ENCODE data around the gene AMPD2.

The AMPD2 gene
- 71.4 to 72.0 reads per million in 2 donors for total RNA-seq

DNA sequence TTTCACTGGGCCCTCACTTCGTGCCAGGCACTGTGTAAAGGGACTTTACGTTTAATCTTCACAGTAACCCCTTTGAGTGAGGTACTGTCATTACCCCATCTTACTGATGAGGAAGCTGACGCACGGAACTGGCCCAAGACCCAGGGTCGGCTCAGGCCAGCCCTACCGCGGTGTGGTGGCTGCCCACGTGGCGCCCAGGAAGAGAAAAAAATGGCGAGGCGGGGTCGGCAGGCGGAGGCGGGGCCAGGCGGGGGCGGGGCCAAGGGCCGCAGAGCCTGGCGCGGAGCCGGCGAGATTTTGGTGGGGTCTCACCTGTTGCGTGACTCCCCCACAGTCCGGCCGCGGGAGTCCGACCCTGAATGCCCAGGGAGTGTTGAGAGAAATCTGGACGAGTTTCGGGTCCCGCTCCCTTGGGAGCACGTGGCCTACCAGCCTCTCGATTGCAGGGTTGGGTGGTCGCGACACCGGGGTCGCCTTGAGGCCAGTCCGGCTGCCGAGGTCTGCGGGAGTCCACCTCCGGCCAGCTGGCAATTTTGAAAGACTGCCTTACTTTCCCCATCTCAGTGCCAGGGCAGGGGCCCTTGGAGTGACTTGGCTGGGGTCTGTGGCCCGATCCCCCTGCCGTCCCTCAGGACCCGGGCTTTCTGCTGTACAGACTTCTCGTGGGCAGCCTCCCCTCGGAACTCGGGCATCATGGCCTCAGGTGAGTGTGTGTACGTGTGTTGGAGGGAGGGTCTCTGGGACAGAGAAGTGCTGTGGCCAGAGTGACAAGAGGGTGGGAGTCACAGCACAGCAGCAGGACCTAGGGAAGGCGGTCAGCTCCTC, at the start of gene AMPD2, which contains the start of gene GNAT2:
TSS of gene AMPD2 (plus strand) at position 262 of the 825 bp plus-strand sequence. CDS start 1,339 bp downstream, outside the sequence.
TSS of gene GNAT2 (minus strand) at position 41 of the 825 bp plus-strand sequence. CDS start 6,746 bp downstream, outside the sequence.
- DNase-seq, result peak; percentile 67

GRCh38 chr1:109570414-109570813, 49.2 kb upstream of the AMPD2 start:
- no peak for DNase-seq

DNA sequence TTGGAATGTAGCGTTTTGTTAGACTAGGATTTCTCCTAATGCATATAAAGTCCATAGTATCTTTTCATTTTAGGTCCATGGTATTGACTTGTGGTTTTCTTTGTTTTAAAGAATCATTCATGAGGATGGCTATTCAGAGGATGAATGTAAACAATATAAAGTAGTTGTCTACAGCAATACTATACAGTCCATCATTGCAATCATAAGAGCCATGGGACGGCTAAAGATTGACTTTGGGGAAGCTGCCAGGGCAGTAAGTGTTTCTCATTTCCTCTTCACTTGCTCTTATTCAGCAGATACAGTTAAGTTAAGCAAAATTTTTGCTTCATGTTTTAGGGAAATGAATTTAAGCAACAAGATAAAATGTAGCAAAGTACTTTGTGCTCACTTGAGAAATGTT, 45.9 kb upstream of the AMPD2 start:
- no peak for DNase-seq

DNA sequence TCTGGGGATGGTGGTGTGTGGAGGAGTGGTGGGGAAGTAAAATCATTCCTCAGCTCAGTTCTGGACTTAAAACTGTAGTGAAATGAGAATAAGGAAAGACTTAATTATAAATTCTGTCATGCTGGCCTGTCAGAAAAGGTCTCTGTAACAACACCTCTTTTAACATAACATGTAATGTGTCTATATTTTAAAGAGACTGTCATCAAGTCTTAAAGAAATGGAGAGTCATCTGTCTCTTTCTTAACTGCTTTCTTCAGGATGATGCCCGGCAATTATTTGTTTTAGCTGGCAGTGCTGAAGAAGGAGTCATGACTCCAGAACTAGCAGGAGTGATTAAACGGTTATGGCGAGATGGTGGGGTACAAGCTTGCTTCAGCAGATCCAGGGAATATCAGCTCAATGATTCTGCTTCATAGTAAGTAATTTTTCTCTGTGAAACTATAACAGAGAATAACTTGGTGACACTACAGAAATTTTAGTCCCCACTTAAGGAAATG, 40.6 kb upstream of the AMPD2 start:
- DNase-seq, result no peak

GRCh38 chr1:109579491-109579890, 40.1 kb upstream of the AMPD2 start:
- DNase-seq, result no peak

- no peak for DNase-seq
Measured at GRCh38 chr1:109582021-109582420, 37.6 kb upstream of the AMPD2 start.

DNA sequence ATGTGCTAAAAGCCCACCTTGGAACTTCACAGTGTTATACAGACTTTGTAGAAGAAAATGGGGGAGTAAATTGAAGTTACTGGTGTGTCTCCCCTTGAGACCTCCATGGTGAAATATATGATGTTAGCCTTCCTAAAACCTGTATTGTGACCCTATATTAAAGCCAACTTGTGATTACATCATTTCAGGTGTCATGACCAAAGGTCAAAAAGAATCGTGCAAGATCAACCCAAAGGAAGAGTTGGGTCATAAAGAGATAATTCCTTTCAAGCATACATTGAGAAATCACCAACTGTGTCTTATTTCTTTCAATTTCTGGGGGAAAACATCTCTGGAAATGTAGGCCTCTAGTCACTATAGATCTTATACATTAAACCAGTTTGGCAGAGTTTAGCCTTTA, 34.9 kb upstream of the AMPD2 start:
- DNase-seq, result no peak

DNA sequence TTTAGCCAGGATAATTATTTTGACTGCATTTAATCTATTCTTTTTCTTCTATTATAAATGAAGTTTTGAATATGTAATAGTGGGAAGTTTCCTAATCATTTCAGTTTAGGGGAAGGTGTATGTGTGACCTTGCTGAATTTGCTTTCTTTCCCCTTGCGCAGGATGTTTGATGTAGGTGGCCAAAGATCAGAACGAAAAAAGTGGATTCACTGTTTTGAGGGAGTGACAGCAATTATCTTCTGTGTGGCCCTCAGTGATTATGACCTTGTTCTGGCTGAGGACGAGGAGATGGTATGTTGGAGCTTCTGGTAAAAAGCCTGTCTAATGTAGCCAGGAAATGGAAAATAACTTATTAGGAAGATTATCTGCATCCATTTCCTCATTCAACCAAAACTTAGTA, 33.6 kb upstream of the AMPD2 start:
- no peak for DNase-seq

DNA sequence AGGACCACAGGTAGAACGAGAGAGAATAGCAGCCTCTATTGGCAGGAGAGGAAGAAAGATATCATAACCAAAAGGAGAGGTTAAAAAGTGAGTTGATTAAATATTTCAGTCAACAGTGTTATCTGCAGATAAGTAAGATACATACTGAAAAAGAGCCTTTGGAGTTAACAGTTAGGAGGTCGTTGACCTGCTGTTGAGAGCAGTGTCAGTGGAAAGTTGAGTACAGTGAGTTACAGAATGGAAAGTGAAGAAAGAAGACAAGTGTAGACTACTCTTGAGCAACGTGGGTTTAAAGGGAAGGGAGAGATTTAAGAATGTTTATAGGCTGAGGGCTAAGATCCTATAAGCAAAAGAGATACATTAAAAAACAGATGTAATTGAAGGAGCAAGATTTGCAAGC, 30.5 kb upstream of the AMPD2 start:
- no peak for DNase-seq

DNA sequence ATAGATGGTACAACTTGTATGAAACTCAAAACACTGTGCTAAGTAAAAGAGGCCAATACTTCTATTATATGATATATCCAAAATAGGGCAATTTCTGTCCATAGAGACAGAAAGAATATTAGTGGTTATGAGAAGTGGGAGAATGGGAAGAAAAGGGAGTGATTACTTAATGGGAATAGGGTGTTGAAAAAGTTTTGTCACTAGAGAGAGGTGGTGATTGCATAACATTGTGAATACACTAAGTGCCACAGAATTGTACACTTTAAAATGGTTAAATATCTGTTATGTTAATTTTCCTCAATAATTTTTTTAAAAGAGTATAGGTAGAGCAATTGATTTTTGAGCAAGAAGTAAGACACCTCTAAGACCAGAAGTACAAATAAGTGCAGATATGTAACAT, 30.0 kb upstream of the AMPD2 start:
- DNase-seq, result no peak

- no peak for DNase-seq
Measured at GRCh38 chr1:109592916-109593315, 26.7 kb upstream of the AMPD2 start.

DNA sequence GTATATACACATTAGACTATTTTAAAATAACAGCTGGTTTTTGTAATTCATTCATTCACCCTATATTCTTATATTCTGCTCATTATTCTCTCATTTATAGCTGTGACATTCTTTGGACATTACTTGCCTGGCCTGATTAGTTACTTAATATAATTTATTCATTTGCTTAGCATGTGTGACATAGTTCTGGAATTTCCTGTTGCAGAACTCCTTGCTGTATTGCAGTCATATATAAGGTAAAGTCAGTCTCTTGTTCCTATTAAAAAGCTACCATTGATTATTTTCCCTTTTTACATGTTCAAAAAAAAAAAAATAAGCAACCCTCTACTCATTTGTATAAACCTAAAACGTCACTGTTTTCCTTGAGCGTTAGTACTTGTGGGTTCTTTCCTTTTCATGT, 24.1 kb upstream of the AMPD2 start:
- DNase-seq, result no peak

GRCh38 chr1:109598156-109598555, 21.5 kb upstream of the AMPD2 start:
- no peak for DNase-seq

GRCh38 chr1:109598655-109599054, 21.0 kb upstream of the AMPD2 start:
- DNase-seq, result no peak

DNA sequence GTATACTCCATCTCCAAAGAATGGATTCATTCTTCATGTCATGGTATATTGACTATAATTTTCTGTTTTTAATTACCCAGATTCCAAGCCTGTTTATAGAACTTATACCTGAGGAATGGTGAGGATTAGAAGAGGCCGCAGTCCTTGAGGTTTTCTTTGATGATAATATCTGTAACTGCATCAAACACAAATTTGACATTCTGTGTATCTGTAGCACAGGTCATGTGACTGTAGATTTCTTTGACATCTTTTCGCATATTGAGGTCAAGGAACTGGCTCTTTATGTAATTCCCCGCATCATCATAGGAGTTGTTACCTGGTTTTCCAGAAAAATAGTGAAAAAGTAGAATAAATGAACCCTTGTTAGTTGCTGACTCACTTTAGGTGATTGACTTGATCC, 16.4 kb upstream of the AMPD2 start:
- no peak for DNase-seq

GRCh38 chr1:109605381-109605780, 14.3 kb upstream of the AMPD2 start:
- DNase-seq, result no peak

DNA sequence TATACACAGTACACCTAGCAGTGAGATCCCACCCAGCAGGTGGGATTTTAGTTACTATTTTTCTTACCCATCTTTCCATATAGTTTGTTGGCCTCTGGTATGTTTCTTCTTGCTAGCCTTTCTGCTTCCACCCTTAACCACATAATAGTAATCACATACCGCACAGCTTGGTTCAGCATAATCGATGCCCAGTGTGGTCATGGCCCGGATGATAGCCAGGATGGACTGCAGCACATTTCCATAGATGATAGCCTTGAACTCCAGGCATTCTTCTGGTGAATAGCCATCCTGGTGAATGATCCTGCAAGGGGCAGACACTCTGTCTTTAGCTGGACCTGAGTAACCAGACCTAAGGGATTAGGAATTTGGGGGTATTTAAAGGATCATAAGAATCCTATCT, 9.8 kb upstream of the AMPD2 start:
- DNase-seq, result no peak

GRCh38 chr1:109610609-109611307, 8.9 kb upstream of the AMPD2 start:
- DNase-seq, result no peak

GRCh38 chr1:109611308-109611990, 8.2 kb upstream of the AMPD2 start:
- DNase-seq, result no peak

- no peak for DNase-seq
Measured at GRCh38 chr1:109613361-109614147, 6.1 kb upstream of the AMPD2 start.

DNA sequence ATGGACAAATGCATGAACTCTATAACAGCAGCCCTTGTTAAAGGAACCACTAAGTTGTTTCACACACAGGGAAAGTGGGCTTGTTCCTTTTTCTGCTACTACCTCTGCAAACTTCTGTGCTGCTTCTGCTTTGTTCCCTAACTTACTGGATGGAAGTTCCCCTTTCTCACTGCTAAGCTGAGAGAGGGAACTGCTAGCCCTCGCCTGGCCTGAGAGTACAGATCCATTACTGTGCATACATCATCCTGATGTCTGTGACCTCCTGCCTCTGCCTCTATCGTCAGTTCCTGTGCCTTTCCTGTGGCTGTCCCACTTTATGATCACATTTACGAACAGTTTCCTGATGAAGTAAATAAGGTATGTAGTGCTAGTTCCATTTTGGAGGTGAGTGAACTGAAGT, 3.8 kb upstream of the AMPD2 start:
- DNase-seq, result no peak

GRCh38 chr1:109616391-109616790, 3.2 kb upstream of the AMPD2 start:
- no peak for DNase-seq

All from activated gamma-delta T cell (primary cell).